Activated T-helper 1 cell treated with anti-CD3 and anti-CD28 coated beads, Interleukin-2, amount 50 U/mL, for 16 hours (primary cell): Measurements from ENCODE around the gene UGT3A1.

Source experiments
- DNase-seq, 2 donors: peaks; one replicate each; pipeline ENCODE4 v3.0.0-alpha.2; 2020; ENCODE audit warnings: low read depth in 1 of 2, low spot score in 1 of 2

Gene UGT3A1

GRCh38 chr5:35908814-35909213 lies 82.4 kb downstream of the UGT3A1 start:
- DNase-seq: no peak

GRCh38 chr5:35908228-35908627 lies 83.0 kb downstream of the UGT3A1 start:
- no peak for DNase-seq

- DNase-seq: no peak
Observed at GRCh38 chr5:35904443-35905132, 86.6 kb downstream of the UGT3A1 start.

GRCh38 chr5:35903631-35904203 lies 87.5 kb downstream of the UGT3A1 start:
- no peak for DNase-seq

GRCh38 chr5:35902046-35902672 lies 89.0 kb downstream of the UGT3A1 start:
- DNase-seq: no peak
